Inflammatory macrophage treated with lipopolysaccharide for 4 hours (primary cell): Measurements from ENCODE around the gene PARL.

ENCODE experiments used
- DNase-seq: peaks from one replicate; pipeline ENCODE4 v3.0.0-alpha.2; 2020

PARL gene

DNA sequence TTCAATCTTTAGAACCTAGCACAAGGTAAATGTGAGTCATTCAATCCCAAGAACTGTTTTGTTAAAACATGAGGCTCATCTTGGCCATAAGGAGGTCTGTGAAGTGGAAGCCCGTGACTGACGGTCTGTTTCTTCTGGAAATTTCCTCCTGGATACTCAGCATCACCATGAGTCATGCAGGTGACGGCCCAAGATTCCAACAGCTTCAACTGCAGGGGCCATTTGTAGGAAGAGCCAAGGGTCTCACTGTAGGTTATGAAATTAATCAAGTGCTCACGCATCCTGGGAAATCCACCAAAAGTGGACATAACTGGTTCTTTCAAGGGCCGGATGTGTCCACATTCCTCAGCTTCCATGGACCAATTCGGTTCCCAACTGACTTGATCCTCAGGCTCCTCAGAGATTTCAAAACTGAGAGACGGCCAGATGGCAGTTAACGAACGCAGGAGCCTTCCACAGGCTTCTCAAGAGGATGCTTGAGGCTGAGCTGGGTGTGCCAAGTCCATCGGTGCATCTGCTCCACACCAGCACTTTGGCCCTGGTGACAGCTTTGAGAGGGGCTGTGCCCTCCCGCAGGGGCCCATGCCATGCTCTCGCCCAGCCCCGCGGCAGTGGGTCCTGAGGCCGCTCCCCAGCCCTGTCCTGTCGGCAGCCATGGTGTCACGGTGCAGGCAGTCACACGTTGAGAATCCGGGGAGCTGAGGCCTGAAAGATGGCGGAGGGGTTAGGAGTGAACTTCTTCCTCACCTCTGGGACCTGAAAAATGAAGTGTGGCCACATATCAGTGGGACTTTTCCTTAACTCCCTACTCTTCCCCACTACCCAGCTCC lies 67.8 kb downstream of the PARL start:
- DNase-seq: no peak

GRCh38 chr3:183815951-183816475 lies 68.7 kb downstream of the PARL start:
- DNase-seq: no peak

- DNase-seq: no peak
These were observed 69.1 kb downstream of the PARL start for GRCh38 chr3:183815563-183815940.

- DNase-seq: no peak
These were observed 70.4 kb downstream of the PARL start for GRCh38 chr3:183814240-183814639.

- no peak for DNase-seq
These were observed 71.8 kb downstream of the PARL start for GRCh38 chr3:183812761-183813445.

DNA sequence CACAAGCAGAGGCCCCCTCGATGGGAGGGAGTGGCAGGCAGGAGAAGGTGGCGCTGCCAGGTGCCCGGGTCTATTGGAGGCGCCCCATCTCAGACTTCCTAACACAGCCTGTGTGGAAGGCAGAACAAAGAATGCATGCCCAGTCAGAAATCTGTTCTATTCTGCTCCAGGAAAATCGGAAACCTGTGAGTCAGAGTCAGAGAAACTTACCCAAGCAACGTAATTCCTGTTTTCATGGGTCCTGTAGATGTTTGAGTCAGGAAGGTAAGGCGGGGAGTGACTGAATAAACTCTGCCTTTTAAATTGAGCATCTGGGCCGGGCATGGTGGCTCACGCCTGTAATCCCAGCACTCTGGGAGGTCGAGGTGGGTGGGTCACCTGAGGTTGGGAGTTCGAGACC lies 73.0 kb downstream of the PARL start:
- no peak for DNase-seq

GRCh38 chr3:183810643-183811594 lies 73.8 kb downstream of the PARL start:
- no peak for DNase-seq

GRCh38 chr3:183809270-183809669 lies 75.4 kb downstream of the PARL start:
- no peak for DNase-seq

GRCh38 chr3:183808355-183808754 lies 76.3 kb downstream of the PARL start:
- no peak for DNase-seq

- DNase-seq: no peak
These were observed 76.8 kb downstream of the PARL start for GRCh38 chr3:183807881-183808280.

DNA sequence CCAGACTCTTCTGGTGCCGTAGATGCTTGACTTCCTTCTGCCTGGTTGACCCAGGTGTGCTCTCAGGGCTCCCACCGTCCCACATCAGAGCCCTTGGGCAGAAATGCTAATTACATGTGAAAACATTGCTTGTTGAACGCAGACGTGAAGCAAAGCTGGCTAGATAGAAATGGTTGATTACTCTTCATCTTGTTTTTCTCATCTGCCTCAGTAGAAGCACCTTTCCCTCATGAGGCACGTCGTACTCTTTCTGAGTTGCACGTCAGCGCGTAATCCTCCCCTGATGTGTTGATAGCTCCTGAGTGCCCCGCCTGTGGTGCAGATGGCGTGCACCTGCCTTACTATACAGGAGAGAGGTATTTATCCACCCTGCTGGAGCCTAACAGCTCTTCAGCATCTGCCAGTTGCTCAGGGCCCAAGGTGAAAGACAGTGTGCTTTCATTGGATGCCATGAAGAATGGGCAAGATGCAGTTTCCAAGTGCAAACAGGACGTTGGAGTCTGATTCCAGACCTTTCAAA lies 77.4 kb downstream of the PARL start:
- DNase-seq: no peak

- no peak for DNase-seq
These were observed 81.7 kb downstream of the PARL start for GRCh38 chr3:183802989-183803388.

DNA sequence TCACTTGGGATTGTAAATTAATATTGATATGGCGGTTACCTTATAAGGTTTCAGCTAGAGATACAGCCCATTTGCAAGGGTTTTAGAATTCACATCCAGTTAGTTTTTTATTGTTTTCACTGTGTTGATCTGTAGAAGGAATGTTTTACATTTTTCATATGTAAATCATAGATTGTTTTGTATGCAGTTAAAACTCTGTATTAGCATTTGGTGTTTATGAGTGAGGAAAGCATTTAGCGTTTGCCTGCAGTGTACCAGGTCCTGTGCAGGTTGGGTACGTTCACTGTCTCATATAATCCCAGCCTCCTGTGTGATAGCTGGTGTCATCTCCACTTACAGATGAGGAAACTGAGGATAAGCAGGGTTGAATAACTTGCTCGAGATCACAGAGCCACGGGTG lies 83.1 kb downstream of the PARL start:
- no peak for DNase-seq

DNA sequence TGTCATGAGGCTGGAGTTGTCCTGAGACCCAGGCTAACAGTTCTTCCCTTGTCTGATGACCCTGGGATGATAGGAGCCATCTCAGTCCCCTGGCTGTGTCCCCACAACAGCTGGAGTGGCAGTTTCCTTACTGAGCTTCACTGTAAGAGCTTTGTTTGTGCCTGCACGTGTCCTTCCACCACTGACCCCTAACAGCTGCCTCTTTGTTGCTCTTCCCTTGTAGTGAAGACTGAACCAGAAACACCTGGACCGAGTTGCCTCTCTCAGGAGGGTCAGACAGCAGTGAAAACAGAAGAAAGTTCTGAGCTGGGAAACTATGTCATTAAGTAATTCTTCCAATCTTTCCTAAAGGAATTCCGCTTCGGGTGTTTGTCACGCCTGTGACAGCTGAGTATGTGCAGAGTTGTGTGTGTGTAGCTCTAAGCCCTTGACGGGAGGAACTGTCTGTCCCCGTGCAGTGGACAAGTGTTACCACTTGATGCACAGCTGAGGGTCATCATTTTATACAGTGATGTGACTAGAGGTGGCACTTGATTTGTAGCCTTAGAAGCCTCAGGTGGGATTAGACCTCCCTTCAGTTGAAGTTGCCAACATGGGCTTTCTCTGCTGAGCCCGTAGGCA lies 84.3 kb downstream of the PARL start:
- DNase-seq: no peak

GRCh38 chr3:183799461-183799860 lies 85.2 kb downstream of the PARL start:
- no peak for DNase-seq

- DNase-seq: no peak
These were observed 86.7 kb downstream of the PARL start for GRCh38 chr3:183797996-183798395.

GRCh38 chr3:183796372-183796771 lies 88.3 kb downstream of the PARL start:
- no peak for DNase-seq

DNA sequence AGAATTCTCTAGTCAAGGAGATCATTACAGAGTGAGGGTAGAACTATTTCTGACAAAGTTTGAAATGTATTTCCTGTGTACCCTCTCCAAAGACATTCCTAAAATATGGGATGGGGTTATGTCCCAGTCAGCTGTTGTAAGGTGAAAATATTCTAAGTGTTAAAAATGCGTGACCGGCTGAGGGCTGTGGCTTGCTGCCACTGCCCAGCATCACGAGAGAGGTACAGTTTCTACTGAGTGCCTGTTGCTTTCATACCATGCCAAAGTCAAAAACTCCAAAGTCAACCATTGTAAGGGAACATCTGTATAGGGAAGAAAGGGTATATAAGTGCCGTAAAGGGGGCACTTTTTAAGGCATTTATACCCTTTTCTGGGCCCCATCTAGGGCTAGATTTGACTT lies 90.2 kb downstream of the PARL start:
- DNase-seq: no peak

DNA sequence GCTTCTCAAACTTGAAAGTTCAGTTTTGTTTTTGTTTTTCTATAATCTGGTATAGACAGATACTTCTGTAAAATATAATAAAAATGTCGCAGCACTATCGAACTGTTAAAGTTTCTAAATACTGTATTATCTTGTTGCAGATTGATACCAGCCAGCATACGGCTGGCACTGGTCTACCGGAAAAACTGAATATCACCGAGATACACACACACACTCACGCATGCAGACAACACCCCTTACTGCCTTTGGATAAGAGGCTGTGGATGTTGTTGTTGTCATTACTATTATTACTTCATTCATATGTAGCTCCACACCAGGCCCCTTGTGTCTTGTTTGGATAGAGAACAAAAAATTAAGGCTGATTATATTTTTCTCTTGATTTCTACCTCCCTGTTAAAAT lies 91.7 kb downstream of the PARL start:
- DNase-seq: no peak

- DNase-seq: no peak
These were observed 94.0 kb downstream of the PARL start for GRCh38 chr3:183790700-183791099.

GRCh38 chr3:183789826-183790225 lies 94.9 kb downstream of the PARL start:
- no peak for DNase-seq

GRCh38 chr3:183784503-183784902 lies 100.2 kb downstream of the PARL start:
- DNase-seq: peak; percentile 88
